Neural progenitor cell (in vitro differentiated cells): Measurements from ENCODE around the gene KCNB1. TPM values are rescaled to one million over a fixed set of nuclear protein-coding genes. Genes with fewer than 3 reads are reported as not detected.

Experiments
- DNase-seq: peaks from one replicate; pipeline ENCODE4 v3.0.0-alpha.2; 2016; ENCODE audit warnings: low spot score
- H2AFZ ChIP-seq: fragments of 200-600 bp; sonication (generic); replicated peaks from 2 replicates; pipeline ENCODE4 v1.6.1; 2016; ENCODE audit warnings: antibody characterized with exemption
- H3F3A ChIP-seq: fragments of 200-600 bp; sonication (generic); 2 replicates; pipeline ENCODE4 v1.6.1; 2016; ENCODE audit warnings: antibody characterized with exemption, low read depth
- H3K27ac ChIP-seq: fragments of 200-600 bp; sonication (generic); 2 replicates; pipeline ENCODE4 v1.5.1; 2016; ENCODE audit warnings: mild to moderate bottlenecking
- H3K27me3 ChIP-seq: fragments of 200-600 bp; sonication (generic); 2 replicates; pipeline ENCODE4 v1.6.1; 2016; ENCODE audit warnings: mild to moderate bottlenecking, moderate library complexity
- H3K36me3 ChIP-seq: fragments of 200-600 bp; sonication (generic); 2 replicates; pipeline ENCODE4 v1.5.1; 2016
- H3K4me1 ChIP-seq: fragments of 200-600 bp; sonication (generic); 2 replicates; pipeline ENCODE4 v1.6.1; 2016; ENCODE audit warnings: mixed run types
- H3K4me2 ChIP-seq: fragments of 200-600 bp; sonication (generic); 2 replicates; pipeline ENCODE4 v1.6.1; 2016
- H3K4me3 ChIP-seq: fragments of 200-600 bp; sonication (generic); 2 replicates; pipeline ENCODE4 v1.5.1; 2016
- H3K79me2 ChIP-seq: fragments of 200-600 bp; sonication (generic); 2 replicates; pipeline ENCODE4 v1.6.1; 2016; ENCODE audit warnings: low read depth
- H3K9ac ChIP-seq: fragments of 200-600 bp; sonication (generic); 2 replicates; pipeline ENCODE4 v1.6.1; 2016
- H3K9me3 ChIP-seq: fragments of 200-600 bp; sonication (generic); 2 replicates; pipeline ENCODE4 v1.5.1; 2016; ENCODE audit warnings: low read depth
- H4K20me1 ChIP-seq: fragments of 200-600 bp; sonication (generic); 2 replicates; pipeline ENCODE4 v1.6.1; 2016; ENCODE audit warnings: low read depth
- H3K27ac Mint-ChIP-seq: 3 replicates; pipeline ENCODE4 v1.8.0; 2021; ENCODE audit warnings: mixed read lengths
- H3K27me3 Mint-ChIP-seq: 2 replicates; pipeline ENCODE4 v1.8.0; 2022; ENCODE audit warnings: low read depth, mild to moderate bottlenecking, inconsistent platforms, moderate library complexity, mixed read lengths; ENCODE audit not compliant: insufficient read depth
- H3K36me3 Mint-ChIP-seq: 3 replicates; pipeline ENCODE4 v1.8.0; 2021; ENCODE audit warnings: mixed read lengths
- H3K4me1 Mint-ChIP-seq: 3 replicates; pipeline ENCODE4 v1.8.0; 2021; ENCODE audit warnings: mixed read lengths
- H3K4me3 Mint-ChIP-seq: 3 replicates; pipeline ENCODE4 v1.8.0; 2021; ENCODE audit warnings: mild to moderate bottlenecking, moderate library complexity, mixed read lengths
- H3K9me3 Mint-ChIP-seq: 3 replicates; pipeline ENCODE4 v1.8.0; 2020; ENCODE audit warnings: mixed read lengths
- EZH2 ChIP-seq: fragments of 200-600 bp; sonication (generic); IDR thresholded peaks from 2 replicates; pipeline ENCODE4 v1.6.1; 2017; ENCODE audit warnings: antibody characterized with exemption, mild to moderate bottlenecking, moderate library complexity
- EZH2phosphoT487 ChIP-seq: fragments of 200-600 bp; sonication (generic); IDR thresholded peaks from 2 replicates; pipeline ENCODE4 v1.6.1; 2017; ENCODE audit warnings: antibody characterized with exemption
- total RNA-seq: library from RNA; depleted of rRNA; stranded (reverse); fragments of >200 nt; gene quantifications from 2 replicates; pipeline ENCODE4 v1.2.3, GENCODE V29; 2015; ENCODE audit warnings: low replicate concordance
- TF ChIP-seq, protein P1 (sequence below): fragments of 200-600 bp; sonication (generic); IDR thresholded peaks from 2 replicates; pipeline ENCODE4 v1.5.1; 2017; ENCODE audit warnings: antibody characterized with exemption, mild to moderate bottlenecking

The KCNB1 gene
- total RNA-seq, 1 donor from 2014 or later: 0.97 TPM

DNA sequence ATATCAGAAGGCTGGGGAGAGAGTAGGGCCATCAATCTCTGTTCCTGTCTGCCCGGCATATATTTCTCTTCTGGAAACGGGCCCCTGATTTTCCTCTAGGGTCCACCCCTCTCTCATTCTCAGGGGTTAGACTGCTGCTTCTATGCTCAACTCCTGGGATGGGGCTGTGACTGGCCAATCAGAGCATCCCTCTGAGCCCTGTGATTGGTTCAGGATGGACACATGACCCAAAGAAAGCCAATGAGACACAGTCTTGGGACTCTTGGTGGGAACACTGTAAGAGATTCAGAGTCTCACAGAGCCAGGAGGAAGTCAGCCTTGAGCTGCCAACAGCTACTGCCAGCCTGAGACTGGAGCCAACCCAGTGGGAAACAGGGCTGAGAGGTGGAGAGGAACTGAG, 31.0 kb upstream of the KCNB1 start:
- TF ChIP-seq, protein P1, sequence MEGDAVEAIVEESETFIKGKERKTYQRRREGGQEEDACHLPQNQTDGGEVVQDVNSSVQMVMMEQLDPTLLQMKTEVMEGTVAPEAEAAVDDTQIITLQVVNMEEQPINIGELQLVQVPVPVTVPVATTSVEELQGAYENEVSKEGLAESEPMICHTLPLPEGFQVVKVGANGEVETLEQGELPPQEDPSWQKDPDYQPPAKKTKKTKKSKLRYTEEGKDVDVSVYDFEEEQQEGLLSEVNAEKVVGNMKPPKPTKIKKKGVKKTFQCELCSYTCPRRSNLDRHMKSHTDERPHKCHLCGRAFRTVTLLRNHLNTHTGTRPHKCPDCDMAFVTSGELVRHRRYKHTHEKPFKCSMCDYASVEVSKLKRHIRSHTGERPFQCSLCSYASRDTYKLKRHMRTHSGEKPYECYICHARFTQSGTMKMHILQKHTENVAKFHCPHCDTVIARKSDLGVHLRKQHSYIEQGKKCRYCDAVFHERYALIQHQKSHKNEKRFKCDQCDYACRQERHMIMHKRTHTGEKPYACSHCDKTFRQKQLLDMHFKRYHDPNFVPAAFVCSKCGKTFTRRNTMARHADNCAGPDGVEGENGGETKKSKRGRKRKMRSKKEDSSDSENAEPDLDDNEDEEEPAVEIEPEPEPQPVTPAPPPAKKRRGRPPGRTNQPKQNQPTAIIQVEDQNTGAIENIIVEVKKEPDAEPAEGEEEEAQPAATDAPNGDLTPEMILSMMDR: no peak
- TF ChIP-seq EZH2 (no peak), EZH2phosphoT487 (no peak)
- no peak overlapping the region for H3K4me2 ChIP-seq
- H4K20me1 ChIP-seq: no peaks in the 10 kb centered on the region
- Mint-ChIP-seq H3K27ac (no peak overlapping the region), H3K27me3 (peaks cover 4% of the 10 kb centered on the region), H3K4me1 (peaks cover 18% of the 10 kb centered on the region), H3K36me3 (peaks cover 2% of the 10 kb centered on the region), H3K9me3 (no peaks in the 10 kb centered on the region), H3K4me3 (no peak overlapping the region)
- peaks cover 4% of the 10 kb centered on the region for H3K4me1 ChIP-seq
- H3K4me3 ChIP-seq: no peak overlapping the region
- no peaks in the 10 kb centered on the region for H3F3A ChIP-seq
- no peak for DNase-seq
- no peaks in the 10 kb centered on the region for H3K9me3 ChIP-seq
- H3K27me3 ChIP-seq: no peaks in the 10 kb centered on the region
- H3K9ac ChIP-seq: no peak overlapping the region
- H3K79me2 ChIP-seq: no peaks in the 10 kb centered on the region
- H3K36me3 ChIP-seq: no peaks in the 10 kb centered on the region
- no peak overlapping the region for H2AFZ ChIP-seq
- no peak overlapping the region for H3K27ac ChIP-seq

DNA sequence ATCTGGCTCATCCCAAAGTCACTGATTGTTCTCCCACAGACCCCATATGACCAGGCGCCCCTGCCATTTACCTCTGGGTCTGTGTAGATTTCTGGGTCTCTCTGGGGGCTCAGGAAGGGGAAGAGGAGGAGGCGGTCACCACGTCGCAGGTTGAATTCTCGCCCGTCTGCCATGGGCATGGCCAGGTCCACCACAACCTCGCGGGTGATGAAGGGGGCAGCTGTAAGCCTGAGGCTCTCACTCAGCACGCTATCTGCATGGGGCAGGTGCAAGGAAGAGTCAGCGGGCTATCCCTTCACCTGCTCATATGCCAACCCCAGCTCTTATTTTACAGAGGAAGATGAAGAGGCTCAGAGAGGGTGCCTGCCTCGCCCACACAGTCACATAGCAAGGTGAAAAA, 30.5 kb upstream of the KCNB1 start:
- Mint-ChIP-seq H3K9me3 (no peaks in the 10 kb centered on the region), H3K36me3 (peaks cover 2% of the 10 kb centered on the region), H3K4me3 (no peak overlapping the region), H3K27me3 (peaks cover 4% of the 10 kb centered on the region), H3K27ac (no peak overlapping the region), H3K4me1 (peaks cover 23% of the 10 kb centered on the region)
- no peak overlapping the region for H3K27ac ChIP-seq
- no peaks in the 10 kb centered on the region for H3K36me3 ChIP-seq
- no peaks in the 10 kb centered on the region for H3K9me3 ChIP-seq
- H3F3A ChIP-seq: peaks cover 2% of the 10 kb centered on the region
- H3K4me2 ChIP-seq: no peak overlapping the region
- H3K4me3 ChIP-seq: no peak overlapping the region
- no peaks in the 10 kb centered on the region for H3K79me2 ChIP-seq
- H4K20me1 ChIP-seq: no peaks in the 10 kb centered on the region
- TF ChIP-seq EZH2 (no peak), EZH2phosphoT487 (no peak)
- TF ChIP-seq, protein P1: no peak
- DNase-seq: no peak
- H3K27me3 ChIP-seq: no peaks in the 10 kb centered on the region
- H3K4me1 ChIP-seq: peaks cover 6% of the 10 kb centered on the region
- H3K9ac ChIP-seq: no peak overlapping the region
- H2AFZ ChIP-seq: no peak overlapping the region

DNA sequence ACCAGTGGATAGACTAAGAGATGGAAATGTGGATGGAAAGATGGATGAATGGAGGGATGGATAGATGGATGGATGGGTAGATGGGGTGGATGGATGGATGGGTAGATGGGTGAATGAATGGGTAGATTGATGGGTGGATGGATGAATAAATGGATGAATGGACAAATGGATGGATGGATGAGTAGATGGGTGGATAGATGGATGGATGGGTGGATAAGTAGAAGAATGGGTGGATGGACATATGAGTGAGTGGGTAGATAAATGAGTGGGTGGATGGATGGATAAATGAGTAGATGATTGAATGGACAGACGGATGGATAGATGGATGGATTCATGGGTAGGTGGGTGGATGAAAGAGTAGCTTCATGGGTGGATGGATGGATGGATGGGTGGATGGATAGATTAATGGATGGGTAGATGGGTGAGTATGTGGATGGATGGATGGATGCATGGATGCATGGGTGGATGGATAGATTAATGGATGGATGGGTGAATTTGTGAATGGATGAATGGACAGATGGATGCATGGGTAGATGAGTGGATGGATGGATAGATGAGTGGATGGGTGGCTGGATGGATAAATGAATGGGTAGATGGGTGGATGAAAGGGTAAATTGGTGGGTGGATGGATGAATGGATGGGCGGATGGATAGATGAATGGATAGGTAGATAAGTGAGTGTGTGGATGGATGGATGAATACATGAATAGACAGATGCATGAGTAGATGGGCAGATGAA, 29.5 kb upstream of the KCNB1 start:
- Histone ChIP-seq H4K20me1 (no peaks in the 10 kb centered on the region), H3K36me3 (no peaks in the 10 kb centered on the region), H2AFZ (no peak overlapping the region), H3K4me3 (no peak overlapping the region), H3K9me3 (no peaks in the 10 kb centered on the region), H3K79me2 (no peaks in the 10 kb centered on the region), H3F3A (peaks cover 13% of the 10 kb centered on the region), H3K9ac (no peak overlapping the region), H3K4me1 (peaks cover 15% of the 10 kb centered on the region), H3K27ac (no peak overlapping the region), H3K27me3 (no peaks in the 10 kb centered on the region), H3K4me2 (no peak overlapping the region)
- Mint-ChIP-seq H3K4me1 (peaks cover 27% of the 10 kb centered on the region), H3K36me3 (peaks cover 2% of the 10 kb centered on the region), H3K4me3 (no peak overlapping the region), H3K27ac (no peak overlapping the region), H3K27me3 (peaks cover 4% of the 10 kb centered on the region), H3K9me3 (no peaks in the 10 kb centered on the region)
- TF ChIP-seq, protein P1: no peak
- TF ChIP-seq EZH2 (no peak), EZH2phosphoT487 (no peak)
- DNase-seq: no peak
